GM19025 (cell line): ENCODE data around the gene GABRG3.
"Not testable (repeated sequence)": the region's sequence is repeated elsewhere in the genome, so short reads cannot be mapped to it uniquely, and the experiment has no call there.

Experiments
- ATAC-seq: cut with Tn5 transposase; IDR thresholded peaks from one replicate; pipeline ENCODE4 v1.9.1; 2021; ENCODE audit warnings: mild to moderate bottlenecking, low read depth, moderate library complexity; ENCODE audit not compliant: unreplicated experiment

The GABRG3 gene

DNA sequence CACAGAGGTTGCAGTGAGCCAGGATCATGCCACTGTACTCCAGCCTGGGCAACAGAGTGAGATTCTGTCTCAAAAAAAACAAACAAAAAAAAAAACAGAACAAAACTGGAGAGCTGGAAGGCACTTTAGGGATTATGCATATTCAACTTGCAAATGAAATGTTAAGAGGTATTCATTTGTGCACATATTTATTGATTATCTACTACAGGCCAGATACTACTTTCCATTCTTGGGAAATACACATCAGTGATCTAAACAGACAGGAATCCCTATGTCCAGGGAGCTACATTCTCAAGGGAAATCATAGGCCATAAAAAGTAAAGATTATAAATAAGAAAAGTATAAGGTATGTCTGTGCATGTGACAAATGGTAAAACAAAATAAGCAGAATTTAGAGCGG lies 322.6 kb downstream of the GABRG3 start:
- no peak for ATAC-seq

DNA sequence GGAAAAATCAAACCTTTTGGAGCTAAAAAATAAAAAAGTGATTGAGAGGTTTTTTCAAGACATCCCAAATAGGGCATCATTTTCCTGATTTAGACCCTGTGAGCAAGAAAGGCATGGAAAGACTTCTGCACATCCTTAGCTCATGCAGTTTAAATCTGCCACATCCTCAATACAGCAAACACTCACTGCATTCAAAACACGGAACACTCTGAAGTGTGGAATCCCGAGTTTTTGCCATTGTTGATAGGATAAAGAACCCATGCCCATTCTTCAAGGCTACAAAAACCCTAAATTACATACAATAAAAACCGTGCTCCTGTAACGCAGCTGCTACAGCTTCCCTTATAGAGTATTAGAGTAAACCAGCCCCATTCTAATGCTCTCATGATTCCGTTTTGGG lies 346.8 kb downstream of the GABRG3 start:
- no peak for ATAC-seq

DNA sequence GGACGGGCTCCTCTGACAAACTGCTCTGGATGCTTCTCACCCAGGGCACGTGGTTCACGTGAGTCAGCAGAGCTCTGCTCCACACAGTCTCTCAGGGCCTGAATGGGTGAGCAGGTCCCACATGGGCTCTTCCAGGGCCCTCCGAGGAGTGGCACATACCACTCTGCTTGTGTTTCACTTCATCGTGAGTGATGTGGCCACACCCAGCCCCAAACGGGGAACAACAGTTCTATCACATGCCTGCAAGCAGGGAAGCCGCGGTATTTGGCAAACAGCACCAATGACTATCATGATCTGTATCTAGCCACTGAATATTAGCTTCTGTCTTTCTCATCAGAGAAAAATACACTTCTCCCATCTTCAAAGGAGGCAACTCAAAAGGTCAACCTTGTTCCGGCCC lies 352.8 kb downstream of the GABRG3 start:
- no peak for ATAC-seq

DNA sequence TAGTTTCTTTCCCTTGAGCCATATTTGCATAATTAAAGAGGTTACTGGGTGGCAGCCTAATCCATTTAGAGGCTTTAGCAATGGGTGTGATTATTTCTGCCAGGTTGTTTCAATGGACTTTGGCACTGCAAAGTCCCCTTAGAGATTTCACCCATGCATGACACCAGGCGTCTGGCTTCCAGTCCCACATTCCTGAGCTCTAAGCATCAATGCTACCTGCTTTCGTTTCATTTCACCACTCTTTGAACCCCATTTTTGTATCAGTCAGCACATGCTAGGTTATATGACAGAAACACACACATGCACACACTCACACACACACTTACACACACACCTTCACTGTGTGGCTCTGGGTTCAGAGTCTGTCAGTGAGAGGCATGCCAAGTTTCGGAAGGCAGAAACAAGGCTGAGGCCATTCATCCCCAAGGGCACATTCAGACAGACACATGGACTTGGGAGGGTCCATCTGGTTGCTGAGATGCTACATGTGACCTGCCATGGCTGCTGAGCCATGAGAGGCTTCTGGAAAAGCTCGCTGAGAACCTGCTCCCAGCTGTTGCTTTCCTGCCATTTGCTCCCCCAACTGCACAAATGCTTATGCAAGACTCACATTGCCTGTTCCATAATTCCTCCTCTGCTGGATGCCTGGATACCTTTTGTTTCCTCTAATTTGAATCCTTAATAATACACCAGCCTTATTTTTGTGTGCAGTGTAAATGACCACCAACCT lies 354.1 kb downstream of the GABRG3 start:
- no peak for ATAC-seq

DNA sequence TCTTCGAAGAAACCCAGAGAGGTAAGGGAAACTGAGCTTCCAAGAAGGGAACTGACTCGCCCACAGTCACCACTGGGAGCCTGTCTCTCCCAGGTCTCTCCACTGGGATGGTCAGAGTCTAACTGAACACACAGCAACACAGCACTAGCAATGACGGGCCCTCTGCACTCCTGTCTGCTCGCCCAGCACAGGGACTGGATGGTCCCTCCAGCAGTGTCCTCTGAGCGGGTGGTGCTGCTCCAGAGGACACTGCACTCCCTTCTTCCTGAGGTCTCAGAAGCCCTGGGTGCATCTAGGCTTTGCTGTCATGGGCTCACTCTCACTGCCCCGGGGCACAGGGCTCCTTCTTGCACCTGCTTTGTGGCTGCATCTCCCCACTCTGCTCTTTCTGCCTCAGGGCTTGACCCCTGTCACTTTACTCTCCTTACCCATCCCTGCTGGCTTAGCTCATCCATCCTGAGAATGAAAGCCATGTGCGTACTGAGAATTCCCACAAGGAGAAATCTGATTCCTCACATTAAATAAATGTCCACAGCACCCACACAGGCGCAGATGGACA lies 356.6 kb downstream of the GABRG3 start:
- no peak for ATAC-seq

DNA sequence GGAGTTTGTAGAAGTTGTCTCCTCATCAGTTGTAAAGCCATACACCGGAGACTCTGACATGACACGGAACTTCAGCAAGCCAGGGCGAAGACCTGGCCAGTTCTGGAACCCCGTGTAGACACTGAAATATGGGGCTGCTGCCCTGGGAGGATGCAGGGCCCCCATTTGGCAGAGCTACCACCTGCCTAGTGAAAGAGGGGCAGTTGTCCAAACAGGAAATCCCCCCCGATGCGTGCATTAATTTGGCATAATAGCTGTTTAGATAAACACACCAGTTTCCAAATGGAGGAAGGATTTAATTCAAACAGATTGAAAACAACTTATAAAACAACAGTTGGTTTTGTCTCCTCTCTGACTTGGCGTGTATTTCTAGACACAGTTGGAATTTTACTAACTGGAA lies 357.2 kb downstream of the GABRG3 start:
- no peak for ATAC-seq

DNA sequence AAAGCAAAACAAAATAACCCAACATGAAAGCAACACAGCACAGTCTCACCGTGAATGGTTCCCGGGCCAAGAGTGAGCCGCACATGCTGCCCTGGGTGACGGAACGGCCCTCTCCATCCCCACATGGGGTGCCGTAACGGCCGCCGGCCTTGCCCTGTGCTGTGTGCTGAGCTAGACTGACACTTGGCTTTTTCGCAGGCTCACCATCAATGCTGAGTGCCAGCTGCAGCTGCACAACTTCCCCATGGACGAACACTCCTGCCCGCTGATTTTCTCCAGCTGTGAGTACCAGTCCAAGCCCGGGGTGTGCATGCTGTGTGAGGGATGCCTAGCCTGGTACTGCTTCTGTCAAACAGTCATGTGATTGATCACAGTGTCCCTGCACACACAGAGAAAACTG lies 357.6 kb downstream of the GABRG3 start:
- no peak for ATAC-seq

DNA sequence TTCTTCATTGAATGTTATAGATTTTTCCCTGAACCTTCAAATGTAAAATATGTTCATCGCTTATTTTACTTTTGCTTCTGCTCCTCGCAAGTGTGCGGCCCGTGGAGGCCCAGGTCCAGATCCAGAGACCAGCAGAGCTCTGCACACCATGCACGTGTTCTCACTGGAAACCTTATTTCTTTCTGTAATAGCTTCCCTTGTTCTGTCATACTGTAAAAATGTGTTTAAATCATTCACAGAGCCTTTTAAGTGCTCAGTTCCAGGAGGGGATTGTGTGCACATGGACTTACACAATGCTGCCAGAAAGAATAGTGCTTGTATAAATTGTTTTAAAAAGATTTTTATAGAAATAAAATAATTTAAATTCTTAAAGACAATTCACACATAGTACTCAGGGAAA lies 359.3 kb downstream of the GABRG3 start:
- ATAC-seq: no peak

DNA sequence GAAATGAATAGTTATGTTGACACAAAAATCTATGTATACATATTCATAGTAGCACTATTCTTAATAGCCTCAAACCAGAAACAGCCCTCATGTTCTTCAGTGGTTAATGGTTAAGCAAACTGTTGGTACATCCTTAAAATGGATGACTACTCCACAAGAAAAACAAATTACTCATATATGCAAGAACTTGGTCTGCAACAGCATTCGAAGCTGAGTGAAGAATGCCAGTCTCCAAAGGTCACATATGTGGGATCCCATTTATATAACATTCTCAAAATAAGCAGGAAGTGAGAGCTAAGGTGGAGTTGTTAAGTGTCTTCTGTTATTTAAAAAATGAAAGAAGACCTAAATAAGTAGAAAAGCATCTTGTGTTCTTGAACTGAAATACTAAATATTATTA lies 365.7 kb downstream of the GABRG3 start:
- no peak for ATAC-seq

DNA sequence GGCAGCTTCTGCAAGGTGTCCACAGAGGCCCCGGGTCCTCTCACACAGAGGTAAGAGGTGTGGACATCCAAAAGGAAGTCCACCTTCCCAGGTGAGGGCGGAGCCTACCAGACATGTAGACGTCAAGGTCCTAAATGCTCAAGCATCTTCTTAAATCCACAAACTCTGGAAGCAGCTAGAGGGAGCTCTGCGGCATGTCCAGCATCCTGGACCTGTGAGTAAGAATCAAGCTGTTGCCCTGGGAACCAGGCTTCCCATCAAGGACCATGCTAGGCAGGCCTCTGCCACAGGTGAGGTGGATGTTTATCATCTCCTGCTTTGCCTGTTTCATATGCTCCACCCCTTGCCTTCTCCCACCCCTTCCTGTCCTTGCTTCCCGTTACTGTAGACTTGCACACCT lies 368.2 kb downstream of the GABRG3 start:
- no peak for ATAC-seq

DNA sequence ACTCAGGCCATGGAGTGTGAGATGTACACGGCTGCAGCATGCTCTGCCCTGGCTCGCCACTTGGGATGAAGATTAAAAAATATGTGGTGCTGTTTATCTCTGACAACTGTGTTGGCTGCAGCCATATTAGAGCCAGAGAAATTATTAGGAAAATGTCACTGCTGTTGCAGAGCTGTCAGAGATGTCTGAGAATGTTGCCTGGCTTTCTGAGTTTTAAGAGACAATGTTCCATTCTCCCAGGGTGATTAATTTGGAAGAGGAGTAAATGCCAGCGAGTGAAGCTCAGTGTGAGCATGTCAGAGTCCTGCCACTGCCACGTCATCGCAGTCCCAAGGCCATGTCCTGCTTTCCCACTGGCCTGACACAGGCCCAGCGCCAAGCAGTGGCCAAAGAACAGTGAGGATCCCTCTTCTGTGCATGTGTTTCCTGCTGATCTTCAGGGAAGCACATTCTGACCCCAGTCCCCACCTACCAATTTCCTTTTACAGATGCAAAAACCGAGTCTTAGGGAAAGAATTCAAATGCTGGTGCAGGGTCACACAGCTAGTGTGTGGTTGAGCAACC lies 370.9 kb downstream of the GABRG3 start:
- ATAC-seq: no peak

DNA sequence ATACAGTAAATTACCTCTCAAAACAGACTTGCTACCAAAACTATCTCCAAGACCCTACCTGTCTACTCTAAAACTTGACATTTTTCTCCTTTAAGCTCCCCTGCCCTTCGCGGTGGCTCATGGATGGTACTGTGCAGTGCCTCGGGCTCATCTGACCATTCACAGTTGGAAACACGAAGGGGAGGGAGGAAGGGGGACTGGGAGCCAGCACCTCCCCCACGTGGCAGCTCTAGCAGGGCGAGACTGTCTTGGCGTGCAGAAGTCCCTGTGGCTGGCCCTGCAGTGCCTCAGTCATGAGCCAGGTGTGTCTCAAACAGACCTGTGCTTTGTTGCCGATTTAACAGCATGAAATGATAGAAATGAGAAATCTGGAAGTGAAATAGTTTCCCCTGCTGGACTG lies 372.0 kb downstream of the GABRG3 start:
- no peak for ATAC-seq

DNA sequence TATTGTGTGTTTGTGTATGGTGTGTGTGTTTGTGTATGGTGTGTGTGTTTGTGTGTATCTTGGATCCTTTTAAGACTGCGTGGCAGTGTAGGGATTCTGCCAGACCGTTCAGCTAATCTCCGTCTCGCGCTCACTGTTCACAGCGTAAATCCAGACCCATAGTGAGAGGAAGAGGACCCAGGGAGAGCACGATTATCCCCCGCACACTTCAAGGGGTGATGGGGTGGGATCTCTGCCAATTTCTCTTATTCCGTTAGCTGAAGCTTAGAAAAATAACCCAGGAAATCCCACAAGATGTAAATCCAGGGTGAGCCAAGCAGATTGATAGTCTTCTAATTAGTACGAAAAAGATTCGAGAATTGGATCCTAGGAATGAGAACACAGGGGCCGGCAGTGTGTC lies 381.2 kb downstream of the GABRG3 start:
- no peak for ATAC-seq

DNA sequence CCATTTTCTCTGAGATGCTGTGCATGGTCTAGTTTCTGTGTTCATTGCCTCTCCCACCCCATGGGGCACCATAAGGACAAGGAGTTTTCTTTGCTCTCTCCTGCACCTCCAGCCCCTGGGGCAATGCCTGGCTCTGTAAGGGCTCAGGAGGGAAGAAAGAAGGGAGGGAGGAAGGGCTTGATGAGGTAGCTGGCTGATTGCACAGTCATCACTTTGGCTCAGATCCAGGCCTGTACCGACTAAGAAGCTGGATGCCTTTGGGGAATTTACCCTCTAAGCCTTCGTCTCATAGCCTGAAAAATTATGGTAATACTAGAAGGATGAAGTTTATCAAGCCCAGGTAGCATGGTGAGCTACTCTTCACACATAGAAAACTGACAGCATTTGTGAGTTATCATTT lies 382.9 kb downstream of the GABRG3 start:
- ATAC-seq: no peak

DNA sequence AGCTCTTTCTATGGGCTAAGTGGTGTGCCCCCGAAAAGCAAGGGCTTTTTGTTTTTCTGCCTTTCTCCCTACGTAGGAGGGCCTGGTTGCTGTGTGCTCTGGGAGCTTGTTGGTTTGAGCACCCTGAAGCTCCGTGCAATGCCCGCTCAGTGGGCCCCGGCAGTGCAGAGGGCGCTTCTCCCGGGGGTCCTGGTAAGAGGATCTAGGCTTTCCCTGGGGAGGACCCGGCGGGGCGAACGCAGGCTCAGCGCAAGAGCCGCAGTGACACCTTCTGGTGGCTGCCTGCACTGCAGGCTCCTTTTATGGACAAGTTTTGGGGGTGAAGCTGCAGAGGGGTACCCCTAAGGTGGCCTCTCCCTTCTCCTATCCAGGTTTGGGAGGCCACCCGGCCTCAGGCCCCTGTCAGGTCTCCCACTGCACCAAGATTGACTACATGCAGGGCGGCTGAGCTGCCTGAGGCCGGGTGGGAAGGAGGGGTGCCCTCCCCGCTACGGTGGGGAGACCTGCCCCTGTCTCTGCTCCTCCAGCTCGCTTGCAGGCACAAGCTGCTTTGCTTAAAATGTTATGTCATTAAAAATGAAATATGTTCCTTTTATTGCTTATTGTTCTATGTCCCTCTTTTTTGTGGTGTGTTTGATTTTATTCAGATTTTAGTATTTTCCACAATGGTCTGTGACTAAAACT lies 387.9 kb downstream of the GABRG3 start:
- no peak for ATAC-seq

DNA sequence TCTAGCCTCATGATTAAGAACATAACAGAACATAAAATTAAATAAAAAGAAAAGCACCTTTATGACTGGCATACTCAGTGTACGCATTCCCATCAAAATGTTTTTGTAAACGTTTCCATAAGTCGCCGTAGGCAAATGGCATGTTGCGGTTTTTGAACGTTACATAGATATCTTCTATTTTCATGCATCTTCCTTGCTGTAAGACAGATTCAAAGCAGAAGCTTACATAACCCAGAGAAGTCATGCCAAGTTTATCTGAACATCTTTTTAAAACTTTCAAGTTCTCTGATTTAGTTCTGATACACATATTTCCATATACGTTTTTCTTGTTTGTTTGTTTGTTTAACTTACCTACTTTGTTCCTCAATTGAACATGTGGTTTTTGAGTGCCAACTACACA lies 388.6 kb downstream of the GABRG3 start:
- ATAC-seq: no peak

DNA sequence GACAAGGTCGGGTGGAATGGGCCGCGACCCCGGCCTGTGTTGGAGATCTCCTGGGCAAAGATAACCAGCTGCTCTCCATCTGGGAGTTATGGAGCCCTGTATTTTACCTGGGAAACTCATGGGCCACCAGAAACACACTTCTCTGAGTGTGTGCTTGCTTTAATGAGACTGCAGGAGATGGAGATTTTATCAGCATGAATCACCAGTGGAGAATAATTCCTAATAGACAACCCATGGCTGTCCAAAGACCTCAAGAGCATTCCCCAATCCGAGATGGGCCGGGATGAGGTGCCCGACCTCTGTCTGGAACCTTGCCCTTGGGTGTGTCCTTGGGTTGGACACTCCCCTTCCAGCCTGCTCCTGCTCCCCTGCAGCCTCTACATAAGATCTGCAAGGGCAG lies 389.3 kb downstream of the GABRG3 start:
- ATAC-seq: no peak

DNA sequence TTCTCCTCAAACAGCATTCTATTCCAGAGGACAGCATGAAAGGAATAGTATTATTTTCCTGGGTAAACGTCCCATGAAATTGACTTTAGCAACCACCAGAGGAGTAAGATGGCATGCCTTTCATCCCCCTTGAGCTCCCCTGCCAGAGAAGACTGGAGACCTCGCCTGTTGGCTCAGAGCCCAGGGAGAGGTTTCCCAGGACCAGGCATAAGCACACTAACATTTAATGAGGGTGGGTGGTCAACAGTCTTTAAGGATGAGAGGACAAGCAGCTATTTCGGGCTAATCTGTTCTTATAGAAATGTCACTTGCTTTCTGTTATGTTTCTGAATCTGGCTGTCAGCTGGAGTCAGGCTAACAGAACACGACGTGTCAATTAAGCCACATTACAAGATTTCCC lies 390.5 kb downstream of the GABRG3 start:
- ATAC-seq: no peak

DNA sequence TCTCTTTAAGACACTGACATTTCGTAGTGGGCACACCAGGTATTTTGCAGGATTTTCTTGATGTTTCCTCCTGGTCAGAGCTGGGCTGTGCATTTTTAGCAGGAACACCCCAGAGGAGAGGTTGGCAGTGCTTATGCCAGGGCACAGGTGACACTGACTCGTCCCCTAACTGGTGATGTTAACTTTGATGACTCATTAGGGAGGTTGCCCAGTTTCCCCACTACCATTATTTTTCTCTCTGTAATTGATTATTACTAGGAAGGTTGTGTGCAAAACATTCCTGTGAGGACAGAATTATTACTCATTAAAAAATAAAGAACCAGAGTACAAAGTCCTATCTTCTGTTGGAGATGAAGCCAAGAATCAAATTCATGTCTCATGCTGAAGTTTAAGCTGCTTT lies 394.5 kb downstream of the GABRG3 start:
- no peak for ATAC-seq

DNA sequence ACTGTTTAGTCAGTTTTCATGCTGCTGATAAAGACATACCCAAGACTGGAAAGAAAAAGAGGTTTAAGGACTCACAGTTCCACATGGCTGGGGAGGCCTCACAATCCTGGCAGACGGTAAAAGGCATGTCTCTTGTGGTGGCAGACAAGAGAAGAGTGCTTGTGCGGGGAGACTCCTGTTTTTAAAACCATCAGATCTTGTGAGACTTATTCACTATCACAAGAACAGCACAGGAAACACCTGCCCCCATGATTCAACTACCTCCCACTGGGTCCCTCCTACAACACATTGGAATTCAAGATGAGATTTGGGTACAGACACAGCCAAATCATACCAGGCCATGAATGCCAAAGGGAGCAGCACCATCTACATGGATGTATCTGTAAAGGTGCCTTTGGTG lies 406.4 kb downstream of the GABRG3 start:
- ATAC-seq: not testable (repeated sequence)

DNA sequence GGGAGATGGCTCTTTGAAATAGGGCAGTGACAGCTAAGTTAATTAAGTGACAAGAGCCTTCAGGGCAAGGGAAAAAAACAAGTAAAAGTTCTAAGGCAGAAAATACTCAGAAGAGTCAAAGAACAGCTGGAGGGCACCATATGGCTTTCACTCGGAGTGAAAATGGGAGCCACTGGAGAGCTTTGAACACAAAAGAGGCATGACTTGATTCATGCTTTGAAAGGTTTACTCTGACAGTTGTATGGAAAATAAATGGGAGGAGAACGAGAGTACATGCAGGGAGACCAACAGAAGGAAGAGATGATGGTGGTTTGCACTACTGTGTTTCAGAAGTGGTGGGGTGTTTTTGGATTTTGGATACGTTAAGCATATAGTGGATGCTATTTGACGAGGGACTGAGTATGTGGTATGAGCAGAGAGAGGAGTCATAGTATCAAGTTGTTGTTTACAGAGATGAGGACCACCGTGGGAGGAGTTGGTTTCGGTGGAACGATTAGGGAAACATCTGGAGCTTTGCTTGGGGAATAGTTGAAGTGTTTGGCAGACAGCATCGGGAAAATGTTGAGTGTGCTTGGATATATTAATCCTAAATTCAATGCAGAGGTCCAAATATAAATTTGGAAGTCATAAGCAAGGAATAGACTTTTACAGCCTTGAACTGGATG lies 411.5 kb downstream of the GABRG3 start:
- ATAC-seq: no peak
